H1 (cell line): Measurements from ENCODE around the gene TMEM236. TPM values are rescaled to one million over a fixed set of nuclear protein-coding genes. Genes with fewer than 3 reads are reported as not detected.

Experiments
- CTCF ChIA-PET: fragments of 300-600 bp; sonication (Branson Sonifier 250); formaldehyde crosslinking; loops from one replicate; lab custom pipeline; 2021; ENCODE audit not compliant: partially characterized antibody; lab: Charles Lee
- POLR2A ChIA-PET: fragments of 300-600 bp; sonication (Branson Sonifier 250); formaldehyde crosslinking; loops from one replicate; lab custom pipeline; 2021; ENCODE audit warnings: inconsistent platforms; ENCODE audit not compliant: partially characterized antibody; lab: Charles Lee
- DNase-seq, 2 experiments: peaks; one replicate each; pipeline versions ENCODE4 v3.0.0 to v3.0.0-alpha.2; 2010 to 2022; ENCODE audit warnings: low spot score in 2 of 2, low read depth in 1 of 2, mixed read lengths in 1 of 2
- FAIRE-seq: peaks from 2 replicates; lab custom pipeline; 2011; peaks lifted over from hg19 to GRCh38; lab: Jason Lieb, UNC
- H2AFZ ChIP-seq: 2 replicates; pipeline ENCODE4 v1.8.1; 2012; ENCODE audit warnings: low read length, inconsistent platforms
- H2AK5ac ChIP-seq: 2 replicates; pipeline ENCODE4 v1.6.1; 2013; ENCODE audit warnings: low read depth, low read length
- H2BK120ac ChIP-seq: replicated peaks from 2 replicates; pipeline ENCODE3; 2013; ENCODE audit warnings: low read depth, low read length, inconsistent platforms
- H2BK12ac ChIP-seq: 2 replicates; pipeline ENCODE4 v1.6.1; 2013; ENCODE audit warnings: low read depth, low read length
- H2BK15ac ChIP-seq: 2 replicates; pipeline ENCODE4 v1.6.1; 2013; ENCODE audit warnings: low read length
- H2BK20ac ChIP-seq: 2 replicates; pipeline ENCODE4 v1.6.1; 2013; ENCODE audit warnings: low read length
- H2BK5ac ChIP-seq: 2 replicates; pipeline ENCODE4 v1.6.1; 2013; ENCODE audit warnings: low read depth, low read length
- H3K14ac ChIP-seq: 2 replicates; pipeline ENCODE4 v1.6.1; 2013; ENCODE audit warnings: inconsistent platforms; ENCODE audit not compliant: insufficient read length
- H3K18ac ChIP-seq: 2 replicates; pipeline ENCODE4 v1.6.1; 2013; ENCODE audit warnings: low read length; ENCODE audit errors: extremely low read depth
- H3K23ac ChIP-seq: 2 replicates; pipeline ENCODE4 v1.6.1; 2013; ENCODE audit warnings: inconsistent platforms; ENCODE audit not compliant: insufficient read length
- H3K23me2 ChIP-seq: 2 replicates; pipeline ENCODE4 v1.6.1; 2013; ENCODE audit warnings: low read depth, low read length
- H3K27ac ChIP-seq: 2 replicates; pipeline ENCODE4 v1.6.1; 2011; ENCODE audit warnings: low read depth, low read length, inconsistent platforms
- H3K27me3 ChIP-seq, 4 experiments: replicated peaks in 1 of 4; 1 replicate in 1 of 4; 2 replicates in 3 of 4; pipeline versions ENCODE4 v1.6.1 to v1.8.1; 2011 to 2013; ENCODE audit warnings: low read length in 3 of 4, mild to moderate bottlenecking in 3 of 4, inconsistent platforms in 2 of 4, mixed read lengths in 2 of 4, moderate library complexity in 1 of 4; ENCODE audit not compliant: control insufficient read depth in 3 of 4, insufficient read depth in 3 of 4; ENCODE audit errors: extremely low read depth in 1 of 4
- H3K36me3 ChIP-seq, 4 experiments: 2 replicates each; pipeline versions ENCODE4 v1.6.1 to v1.8.1; 2011 to 2013; ENCODE audit warnings: mild to moderate bottlenecking in 4 of 4, low read length in 3 of 4, moderate library complexity in 2 of 4, control low read depth in 1 of 4, inconsistent platforms in 1 of 4; ENCODE audit not compliant: insufficient read depth in 4 of 4, control insufficient read depth in 2 of 4
- H3K4ac ChIP-seq: replicated peaks from 2 replicates; pipeline ENCODE3; 2013; ENCODE audit warnings: low read length, low read depth, mixed read lengths, inconsistent platforms; ENCODE audit not compliant: insufficient read length
- H3K4me1 ChIP-seq, 4 experiments: replicated peaks in 1 of 4; 1 replicate in 1 of 4; 2 replicates in 3 of 4; pipeline versions ENCODE4 v1.6.1 to v1.8.1; 2011 to 2013; ENCODE audit warnings: low read length in 3 of 4, inconsistent platforms in 2 of 4, mixed read lengths in 1 of 4; ENCODE audit not compliant: insufficient read depth in 4 of 4, control insufficient read depth in 3 of 4
- H3K4me2 ChIP-seq, 2 experiments: 2 replicates each; pipeline versions ENCODE4 v1.6.1 to v1.8.1; 2011 to 2013; ENCODE audit warnings: low read depth in 2 of 2, low read length in 2 of 2, control low read depth in 1 of 2, inconsistent platforms in 1 of 2, mild to moderate bottlenecking in 1 of 2; ENCODE audit not compliant: insufficient read depth in 1 of 2
- H3K4me3 ChIP-seq, 4 experiments: fragments of 200-600, 300-600 bp in 1 of 4; sonication (generic), shearing (Covaris generic), sonication (Bioruptor Twin) in 1 of 4; 2 replicates each; pipeline versions ENCODE4 v1.5.1 to v1.8.1; 2011 to 2016; ENCODE audit warnings: low read length in 4 of 4, low read depth in 3 of 4, control low read depth in 2 of 4, inconsistent platforms in 2 of 4, mild to moderate bottlenecking in 2 of 4, mixed read lengths in 1 of 4, moderate library complexity in 1 of 4; ENCODE audit not compliant: insufficient read depth in 2 of 4; ENCODE audit errors: extremely low read depth in 1 of 4
- H3K56ac ChIP-seq: replicated peaks from 2 replicates; pipeline ENCODE3; 2013; ENCODE audit warnings: low read depth, mild to moderate bottlenecking, mixed read lengths, low read length, inconsistent platforms; ENCODE audit not compliant: insufficient read length
- H3K79me1 ChIP-seq: 2 replicates; pipeline ENCODE4 v1.6.1; 2013; ENCODE audit warnings: low read depth, low read length, control low read depth
- H3K79me2 ChIP-seq, 2 experiments: 2 replicates each; pipeline versions ENCODE4 v1.6.1 to v1.8.1; 2012 to 2013; ENCODE audit warnings: low read length in 2 of 2, mild to moderate bottlenecking in 2 of 2, inconsistent platforms in 1 of 2; ENCODE audit not compliant: insufficient read depth in 2 of 2, control insufficient read depth in 1 of 2
- H3K9ac ChIP-seq, 4 experiments: replicated peaks in 1 of 4; 1 replicate in 1 of 4; 2 replicates in 3 of 4; pipeline versions ENCODE4 v1.6.1 to v1.8.1; 2011 to 2013; ENCODE audit warnings: low read depth in 3 of 4, low read length in 3 of 4, control low read depth in 2 of 4, mild to moderate bottlenecking in 2 of 4, moderate library complexity in 2 of 4, inconsistent platforms in 1 of 4; ENCODE audit errors: extremely low read depth in 1 of 4
- H3K9me3 ChIP-seq, 2 experiments: 2 replicates each; pipeline versions ENCODE4 v1.6.1 to v1.8.1; 2012 to 2013; ENCODE audit warnings: mild to moderate bottlenecking in 2 of 2, moderate library complexity in 2 of 2, control low read depth in 1 of 2, inconsistent platforms in 1 of 2, low read depth in 1 of 2, low read length in 1 of 2, mixed read lengths in 1 of 2; ENCODE audit not compliant: insufficient read depth in 2 of 2
- H4K20me1 ChIP-seq, 2 experiments: replicated peaks in 1 of 2; 2 replicates each; pipeline versions ENCODE3 to v1.8.1; 2011 to 2013; ENCODE audit warnings: inconsistent platforms in 2 of 2, low read length in 2 of 2, mild to moderate bottlenecking in 1 of 2; ENCODE audit not compliant: insufficient read depth in 2 of 2, control insufficient read depth in 1 of 2
- H4K5ac ChIP-seq: 2 replicates; pipeline ENCODE4 v1.6.1; 2013; ENCODE audit warnings: low read length, low read depth, mixed read lengths, inconsistent platforms; ENCODE audit not compliant: insufficient read length
- H4K8ac ChIP-seq: 2 replicates; pipeline ENCODE4 v1.8.0; 2013; ENCODE audit warnings: mild to moderate bottlenecking, moderate library complexity, low read length, inconsistent platforms; ENCODE audit not compliant: insufficient read depth; ENCODE audit errors: extremely low read depth
- H4K91ac ChIP-seq: replicated peaks from 2 replicates; pipeline ENCODE3; 2013; ENCODE audit warnings: low read length, mixed read lengths, inconsistent platforms; ENCODE audit not compliant: insufficient read length
- CREB1 ChIP-seq: IDR thresholded peaks from 2 replicates; pipeline ENCODE4 v1.6.1; 2012; ENCODE audit warnings: inconsistent platforms
- EP300 ChIP-seq, 2 experiments: IDR thresholded peaks; 1 replicate in 1 of 2; 2 replicates in 1 of 2; pipeline ENCODE4 v1.6.1; 2011 to 2012; ENCODE audit warnings: low read depth in 2 of 2, low read length in 2 of 2, mild to moderate bottlenecking in 2 of 2, borderline replicate concordance in 1 of 2, inconsistent platforms in 1 of 2, moderate library complexity in 1 of 2
- GTF2F1 ChIP-seq: IDR thresholded peaks from 2 replicates; pipeline ENCODE4 v1.6.1; 2012; ENCODE audit warnings: low read depth, low read length, improper control_type of control experiment, borderline replicate concordance
- TBP ChIP-seq: IDR thresholded peaks from 2 replicates; pipeline ENCODE4 v1.6.1; 2011; ENCODE audit warnings: low read depth, low read length, improper control_type of control experiment
- WGBS, 2 experiments: shearing (Covaris generic) in 1 of 2; methylation state at CpG; one replicate each; pipeline versions ENCODE4 v1.1.6 to v1.1.7; 2013 to 2015; ENCODE audit warnings: low lambda C conversion rate in 2 of 2, mixed read lengths in 2 of 2, inconsistent platforms in 1 of 2, low coverage in 1 of 2, missing lambda C conversion rate in 1 of 2; ENCODE audit not compliant: insufficient replicate concordance in 2 of 2, insufficient coverage in 1 of 2, insufficient read length in 1 of 2; ENCODE audit errors: extremely low coverage in 1 of 2, missing lambda C conversion rate in 1 of 2; 5-methylcytosine and 5-hydroxymethylcytosine counted together
- polyA plus RNA-seq, 7 experiments: library from polyadenylated mRNA; depleted of rRNA in 3 of 7; stranded (reverse) in 5 of 7; unstranded in 2 of 7; fragments of >200 nt in 5 of 7; fragments of 200-250 nt in 2 of 7; gene quantifications; 1 replicate in 5 of 7; 2 replicates in 1 of 7; 4 replicates in 1 of 7; pipeline versions ENCODE4 v1.2.1 to v1.2.3, GENCODE V29; 2011 to 2013; ENCODE audit warnings: missing spikeins in 2 of 7, mixed read lengths in 2 of 7
- total RNA-seq: library from RNA; stranded (reverse); fragmentation: NEBNext Ultra II Directional; extraction: Animal tissue kit (Norgen Biotek cat#: 25700); gene quantifications from 2 replicates; pipeline ENCODE4 v1.2.1, GENCODE V29; 2021

TMEM236 gene
- total and polyA plus RNA-seq, 2 of the 8 experiments (the other 6 are each of a cell fraction or from before 2014, with no cell fraction given): 0.02 to 0.07 TPM

DNA sequence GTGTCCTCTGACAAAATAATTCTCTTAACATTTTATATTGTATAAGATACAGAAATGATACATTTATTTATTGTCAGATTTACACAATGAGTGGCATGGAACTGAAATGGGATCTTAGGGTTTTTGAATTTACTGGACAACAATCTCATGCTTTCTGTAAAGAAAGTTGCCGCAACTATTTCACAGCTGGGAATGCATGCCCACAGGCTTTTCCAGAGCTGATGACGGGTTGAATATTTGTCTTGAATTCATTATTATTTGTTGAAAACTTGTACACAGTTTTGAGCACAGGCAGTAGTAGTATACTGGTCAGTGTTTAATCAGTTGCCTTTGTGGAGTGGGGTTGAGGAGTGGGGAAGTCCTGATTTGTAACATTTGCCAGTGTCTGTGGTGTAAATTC is 36.6 kb downstream of the TMEM236 start:
- Histone ChIP-seq H4K91ac (no peak overlapping the region), H3K56ac (no peak overlapping the region), H3K27ac (no peak overlapping the region), H3K27me3 (no peaks in the 10 kb centered on the region), H4K5ac (no peak overlapping the region), H3K4me1 (no peaks in the 10 kb centered on the region; a peak in 1 of 7 replicates), H3K36me3 (no peaks in the 10 kb centered on the region), H4K8ac (no peak overlapping the region), H3K4me3 (no peak overlapping the region), H2BK120ac (no peak overlapping the region), H4K20me1 (no peaks in the 10 kb centered on the region), H3K18ac (no peak overlapping the region), H3K4me2 (no peak overlapping the region), H3K9ac (no peak overlapping the region), H3K9me3 (no peaks in the 10 kb centered on the region), H3K23me2 (no peaks in the 10 kb centered on the region), H3K79me2 (no peaks in the 10 kb centered on the region), H3K79me1 (no peaks in the 10 kb centered on the region), H3K14ac (no peak overlapping the region), H2AFZ (no peak overlapping the region), H2BK12ac (no peak overlapping the region), H2AK5ac (no peak overlapping the region), H2BK5ac (no peak overlapping the region), H3K4ac (no peak overlapping the region), H2BK15ac (no peak overlapping the region), H3K23ac (no peak overlapping the region), H2BK20ac (no peak overlapping the region)
- POLR2A ChIA-PET: no interaction called here
- TF ChIP-seq GTF2F1: no peak
- no peak for TF ChIP-seq EP300 (IDR thresholded peaks at IDR 0.05; ENCODE audit: borderline replicate concordance in 1 of 2, low read depth in 2 of 2, low read length in 2 of 2)
- TF ChIP-seq CREB1: no peak
- TF ChIP-seq TBP: no peak
- no peak for DNase-seq
- no peak for FAIRE-seq
- WGBS, 2 experiments: 87% methylated on average over 2 of the region's 2 CpGs; no CpG with 5 or more reads in 1 of the 2 experiments
- CTCF ChIA-PET: interaction anchor here (0.6 to 4.5 kb wide), 3 partner anchors 12 to 20 kb away, joined by 3 to 29 read pairs (median 3); no protein-coding TSS in a partner anchor
